Peyer's patch (tissue), 4 donors: Measurements from ENCODE around the gene SASH1.

Experiments
- CTCF ChIP-seq, 6 experiments: fragments of 450-650 bp in 4 of 6; fragments of 200-600 bp in 2 of 6; sonication (generic) in 1 of 6; IDR thresholded peaks; one replicate each; pipeline ENCODE4 v1.5.1; 2017 to 2019; ENCODE audit warnings: antibody characterized with exemption in 6 of 6, mild to moderate bottlenecking in 3 of 6, moderate library complexity in 1 of 6
- POLR2A ChIP-seq, 2 donors: fragments of 450-650 bp; IDR thresholded peaks; one replicate each; pipeline ENCODE4 v1.5.1; 2017; ENCODE audit warnings: antibody characterized with exemption in 2 of 2, mild to moderate bottlenecking in 2 of 2, moderate library complexity in 2 of 2

GRCh38 chr6:148523551-148523950 is 180.9 kb downstream of the SASH1 start:
- TF ChIP-seq CTCF (IDR thresholded peaks at IDR 0.05) (no peak), POLR2A (IDR thresholded peaks at IDR 0.05) (no peak)
